Gastrocnemius medialis (tissue), 4 donors: Measurements from ENCODE around the gene NLRP5.
"Not testable (repeated sequence)": the region's sequence is repeated elsewhere in the genome, so short reads cannot be mapped to it uniquely, and the experiment has no call there.

Experiments used
- CTCF ChIP-seq, 5 experiments: fragments of 450-650 bp in 3 of 5; fragments of 200-600 bp in 2 of 5; sonication (generic) in 2 of 5; IDR thresholded peaks in 4 of 5; conservative IDR thresholded peaks in 1 of 5; 1 replicate in 4 of 5; 2 replicates in 1 of 5; pipeline ENCODE4 v1.5.1; 2016 to 2019; ENCODE audit warnings: antibody characterized with exemption in 5 of 5, mild to moderate bottlenecking in 3 of 5, moderate library complexity in 3 of 5
- POLR2A ChIP-seq, 2 donors: fragments of 450-650 bp; IDR thresholded peaks; one replicate each; pipeline ENCODE4 v1.6.1; 2017; ENCODE audit warnings: antibody characterized with exemption in 2 of 2, mild to moderate bottlenecking in 2 of 2, moderate library complexity in 2 of 2

DNA sequence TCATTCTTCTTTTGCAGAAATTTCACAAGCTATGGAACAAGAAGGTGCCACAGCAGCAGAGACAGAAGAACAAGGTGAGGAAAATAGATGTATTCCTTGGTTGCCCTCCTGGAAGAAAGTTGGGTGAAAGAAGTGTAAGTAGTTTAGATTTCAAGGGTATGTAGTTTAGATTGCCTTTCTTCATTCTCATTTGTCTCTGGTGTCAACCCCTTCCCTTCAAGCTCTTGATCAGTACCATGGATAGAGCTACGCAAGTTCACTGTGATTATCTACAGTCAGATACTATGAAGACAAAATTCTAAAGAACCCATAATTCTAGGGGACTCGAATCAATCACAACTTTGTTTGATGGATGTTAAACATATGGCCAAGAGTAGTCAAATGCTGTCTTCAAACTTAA lies 32.8 kb downstream of the NLRP5 start:
- TF ChIP-seq CTCF (IDR thresholded peaks at IDR 0.05 in 4 of 5, conservative IDR thresholded peaks at IDR 0.05 in 1 of 5); POLR2A (IDR thresholded peaks at IDR 0.05): not testable (repeated sequence)
